ACHN (cell line): ENCODE measurements around the gene RASA3.
"Not testable (repeated sequence)": the region's sequence is repeated elsewhere in the genome, so short reads cannot be mapped to it uniquely, and the experiment has no call there.

Experiments
- DNase-seq: peaks from one replicate; pipeline ENCODE4 v3.0.0-alpha.2; 2015
- in situ Hi-C: cut with HindIII; loops from 2 replicates; pipeline ENCODE4 v1.10.0; 2017; ENCODE audit warnings: low sequenced_read_pairs, low pct_ligation_motif_present, low pct_unique_long_range_greater_than_20kb

The RASA3 gene

DNA sequence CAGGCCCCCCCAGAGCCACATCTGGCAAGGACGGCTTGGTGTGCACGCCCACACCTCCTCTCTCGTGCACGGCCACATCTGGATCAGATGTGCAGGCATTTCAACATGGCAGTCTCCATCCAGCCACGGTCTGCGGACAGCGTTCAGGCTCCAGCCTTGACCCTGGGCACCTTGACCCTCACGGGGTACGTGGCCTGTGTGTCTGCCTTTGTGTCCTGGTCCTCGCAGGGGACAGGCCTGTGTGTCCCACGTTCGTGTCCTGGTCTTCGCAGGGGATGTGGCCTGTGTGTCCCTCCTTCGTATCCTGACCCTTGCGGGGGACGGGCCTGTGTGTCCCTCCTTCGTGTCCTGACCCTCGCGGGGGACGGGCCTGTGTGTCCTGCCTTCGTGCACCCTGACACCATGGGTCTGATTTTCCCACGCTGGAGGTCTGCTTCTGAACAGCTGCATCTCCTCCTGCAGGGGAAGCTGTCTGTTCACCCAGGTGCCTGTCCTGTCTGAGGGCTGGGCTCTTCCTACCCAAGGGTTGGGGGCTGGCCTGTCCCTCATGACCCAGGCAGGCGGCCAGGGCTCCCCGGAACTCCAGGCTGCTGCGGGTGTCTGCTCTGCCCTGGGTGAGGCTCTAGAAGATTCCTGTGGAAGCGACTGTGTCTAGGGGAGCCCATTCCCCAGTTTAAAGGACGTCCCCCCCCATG is 25.3 kb downstream of the RASA3 start:
- in situ Hi-C loops: no loop called here
- DNase-seq: no peak

DNA sequence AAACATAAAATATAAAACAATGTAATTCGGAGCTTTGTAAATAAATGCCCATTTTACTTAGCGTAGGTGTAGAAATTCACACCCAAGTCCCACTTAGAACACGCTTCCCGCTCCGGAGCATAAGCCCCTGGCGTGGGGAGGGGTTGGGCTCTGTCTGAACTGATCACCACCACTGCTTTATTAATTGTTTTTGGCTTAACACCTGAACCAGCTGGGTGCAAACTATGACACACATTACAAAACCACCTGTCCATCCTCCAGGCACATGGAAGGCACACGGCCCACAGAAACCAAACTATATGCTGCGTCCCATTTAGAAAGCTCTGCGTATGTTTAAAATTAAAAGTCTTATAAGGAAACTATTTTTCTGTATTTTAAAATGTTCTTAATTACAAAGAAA is 25.9 kb downstream of the RASA3 start:
- DNase-seq: no peak
- in situ Hi-C loops: no loop called here

GRCh38 chr13:114105521-114106225 is 26.8 kb downstream of the RASA3 start:
- in situ Hi-C loops: no loop called here
- DNase-seq: no peak

GRCh38 chr13:114104655-114105520 is 27.5 kb downstream of the RASA3 start:
- in situ Hi-C loops: no loop called here
- no peak for DNase-seq

GRCh38 chr13:114103801-114104654 is 28.4 kb downstream of the RASA3 start:
- DNase-seq: no peak
- in situ Hi-C loops: no loop called here

DNA sequence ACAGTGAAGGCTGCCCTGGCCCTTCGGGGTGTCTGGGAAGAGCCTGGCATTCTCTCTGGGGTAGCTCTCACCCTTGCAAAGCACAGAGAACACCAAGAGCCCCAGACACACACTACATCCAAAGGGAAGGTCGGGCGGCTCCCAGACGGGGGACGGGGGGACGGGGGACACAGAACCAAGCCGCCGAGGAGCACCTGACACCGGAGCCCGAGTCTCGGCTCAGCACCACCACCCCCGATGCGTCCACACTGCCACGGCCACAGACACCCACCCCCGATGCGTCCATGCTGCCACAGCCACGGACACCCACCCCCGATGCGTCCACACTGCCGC is 29.2 kb downstream of the RASA3 start:
- DNase-seq, in situ Hi-C loops: not testable (repeated sequence)

DNA sequence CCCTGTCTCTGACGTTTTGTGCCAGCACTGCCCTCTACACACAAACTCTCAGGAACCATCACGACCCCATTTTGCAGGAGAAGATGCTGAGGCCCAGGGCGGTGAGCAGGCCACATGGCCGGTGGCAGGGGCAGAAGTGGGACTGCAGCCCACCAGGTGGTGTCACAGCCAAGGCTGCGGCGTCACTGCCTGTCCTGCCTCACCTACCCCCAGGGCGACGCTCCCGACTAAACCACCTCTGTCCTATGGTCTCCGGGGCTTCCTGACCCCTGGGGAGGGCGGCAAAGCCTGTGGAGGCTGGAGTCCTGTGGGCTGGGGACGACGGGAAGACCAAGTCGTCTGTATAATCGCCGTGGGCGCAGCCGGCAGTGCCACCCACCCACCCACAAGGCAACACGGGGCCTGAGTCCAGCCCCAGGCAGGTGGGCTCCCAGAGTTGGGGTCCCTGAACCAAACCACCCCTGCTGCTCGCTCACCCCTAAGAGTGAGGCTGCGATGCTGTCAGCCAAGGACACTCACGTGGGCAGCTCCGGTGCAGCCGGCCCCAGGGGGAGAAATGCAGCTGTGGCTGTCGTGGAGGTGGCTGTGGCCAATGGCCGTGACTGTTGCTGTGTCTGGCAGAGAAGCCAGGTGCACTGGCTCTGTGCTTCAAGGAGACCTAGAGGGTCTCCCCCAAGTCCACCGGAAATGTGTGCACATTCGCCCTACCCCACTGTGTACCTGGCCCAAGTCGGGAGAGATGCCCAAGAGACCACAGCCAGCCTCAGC is 29.7 kb downstream of the RASA3 start:
- DNase-seq: no peak
- in situ Hi-C loops: no loop called here

DNA sequence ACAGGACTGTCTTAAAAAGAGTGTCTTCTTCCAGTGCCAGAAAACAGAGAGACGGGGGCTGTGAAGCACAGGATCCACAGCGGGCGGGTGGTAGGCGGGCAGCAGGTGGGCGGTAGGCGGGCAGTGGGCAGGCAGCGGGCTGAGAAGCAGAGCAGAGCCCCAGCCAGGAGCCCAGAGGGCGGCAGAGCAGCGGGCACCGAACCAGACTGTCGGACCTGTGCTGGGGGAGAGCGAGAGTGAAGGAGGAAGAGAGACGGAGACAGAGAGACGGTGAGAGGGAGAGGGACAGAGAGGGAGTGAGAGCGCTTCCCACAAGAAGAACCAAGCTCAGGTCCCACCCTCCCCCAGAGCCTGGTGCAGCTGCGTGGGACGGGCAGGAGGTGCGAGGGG is 30.3 kb downstream of the RASA3 start:
- in situ Hi-C loops: no loop called here
- DNase-seq: no peak

DNA sequence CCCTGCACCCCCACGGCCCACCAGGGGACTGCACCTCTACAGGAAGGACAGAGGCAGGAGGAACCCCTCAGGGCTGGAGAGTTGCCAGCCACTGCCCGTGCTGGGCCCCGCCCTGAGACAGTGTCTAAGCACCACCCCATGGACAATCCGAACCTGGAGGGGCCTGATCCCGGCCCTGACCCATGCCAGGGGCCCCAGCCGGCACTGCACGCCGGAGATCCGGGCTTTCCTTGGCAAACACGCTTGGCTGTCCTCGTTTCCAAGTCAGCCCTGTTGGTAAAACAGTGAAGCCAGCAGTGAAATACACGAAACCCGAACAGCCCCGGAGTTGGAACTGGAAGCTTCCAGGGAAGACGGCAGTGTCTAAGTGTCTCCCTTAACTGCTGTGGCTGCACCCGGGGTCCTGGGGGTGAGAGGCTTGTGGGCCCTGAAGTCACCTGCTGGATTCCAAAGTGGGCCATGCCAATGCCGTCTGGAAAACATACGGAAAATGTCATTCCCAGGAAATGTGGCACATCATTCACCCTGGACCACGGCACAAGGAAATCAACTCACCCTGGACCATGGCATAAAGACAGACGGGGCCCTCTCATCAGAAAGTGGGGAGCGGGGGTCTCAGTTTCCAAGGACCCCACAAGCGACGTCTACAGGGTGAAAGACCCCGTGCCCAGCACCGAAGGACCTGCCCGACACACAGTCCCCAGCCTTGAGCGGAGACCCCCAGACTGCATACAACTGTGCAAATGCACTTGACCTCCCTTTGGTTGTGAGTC is 30.9 kb downstream of the RASA3 start:
- in situ Hi-C loops: no loop called here
- no peak for DNase-seq

DNA sequence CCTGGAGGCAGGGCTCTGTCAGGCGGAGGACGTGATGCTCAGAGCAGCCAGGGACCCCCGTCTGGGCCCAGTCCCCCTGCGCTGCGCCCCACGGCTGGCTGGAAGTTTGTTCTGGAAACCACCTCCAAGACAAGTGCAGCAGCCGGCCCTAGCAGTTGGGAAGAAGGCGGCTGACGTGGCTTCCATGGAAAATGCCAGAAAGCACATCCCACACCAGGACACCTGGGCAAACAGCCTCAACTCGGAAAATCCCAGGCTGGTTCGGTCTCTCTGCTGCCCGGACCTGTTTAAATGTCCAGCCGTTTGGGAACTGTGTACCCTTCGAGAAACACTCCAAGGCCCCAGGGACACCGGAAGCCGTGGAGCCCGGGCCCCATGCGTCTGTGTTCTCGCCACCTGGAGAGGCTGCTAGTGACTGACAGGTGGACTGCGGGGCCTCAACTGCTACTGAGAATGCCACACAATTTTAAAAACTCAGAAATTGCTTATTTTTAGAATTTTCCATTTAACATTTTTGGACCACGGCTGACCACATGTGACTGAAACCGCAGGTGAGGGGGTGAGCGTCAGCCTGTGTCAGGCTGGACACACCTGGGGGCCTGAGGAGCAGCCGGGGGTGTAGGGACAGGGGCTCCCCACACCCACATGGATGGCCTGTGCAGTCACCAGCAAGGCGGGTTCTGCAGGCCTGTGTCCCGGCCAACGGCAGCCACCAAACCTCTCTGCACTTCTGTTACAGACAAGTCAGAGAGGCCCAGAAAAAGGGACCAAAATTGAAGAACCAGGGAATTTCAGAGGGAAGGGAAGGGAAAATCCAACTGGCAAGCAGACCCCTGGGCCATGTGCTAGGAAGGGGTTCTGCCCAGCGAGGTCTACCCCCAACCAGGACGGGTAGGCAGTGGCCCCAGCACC is 31.7 kb downstream of the RASA3 start:
- DNase-seq: no peak
- in situ Hi-C loops: no loop called here

DNA sequence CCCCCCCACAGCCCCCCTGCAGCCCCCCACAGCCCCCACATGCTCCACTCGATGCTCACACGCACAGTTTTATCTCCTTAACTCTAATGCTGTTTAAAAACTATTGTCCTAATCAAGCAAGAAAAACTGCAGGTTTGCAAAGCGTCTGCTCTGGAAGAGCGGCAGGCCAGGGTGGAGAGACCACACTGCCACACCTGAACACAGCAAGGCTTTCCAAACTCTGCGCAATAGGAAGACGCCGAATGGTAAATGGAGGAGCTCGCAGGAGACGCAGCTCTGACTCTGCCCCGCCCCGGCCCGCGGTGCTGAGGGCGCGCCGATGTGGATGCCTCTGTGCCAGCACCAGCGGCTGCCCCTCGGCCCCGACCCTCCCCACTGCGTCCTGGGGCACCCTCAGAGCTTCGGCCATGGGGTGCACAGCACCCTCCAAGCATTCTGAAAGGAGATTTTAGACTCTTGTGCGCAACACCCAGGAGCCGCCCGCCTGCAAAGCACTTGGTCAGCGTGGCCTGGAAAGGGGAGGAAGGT is 32.4 kb downstream of the RASA3 start:
- DNase-seq: no peak
- in situ Hi-C loops: no loop called here

DNA sequence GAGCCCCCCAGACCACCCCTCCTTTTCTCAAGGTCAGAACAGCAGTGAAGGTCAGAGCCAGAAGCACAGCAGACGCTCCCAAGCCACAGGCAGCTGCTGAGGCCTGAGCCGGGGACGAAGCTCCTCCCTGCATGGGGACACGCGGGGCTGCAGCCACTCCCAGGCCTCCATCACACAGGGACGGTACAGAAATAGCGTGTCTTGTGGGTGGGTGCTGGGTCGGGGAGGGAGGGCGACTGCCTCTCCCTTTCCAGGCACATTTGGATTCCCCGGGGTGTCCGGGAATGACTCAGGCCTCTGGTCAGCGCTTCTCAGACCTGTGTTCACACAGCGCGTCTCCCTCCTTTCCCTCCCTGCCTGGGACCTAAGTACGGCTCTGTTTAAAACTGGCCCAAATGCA is 33.2 kb downstream of the RASA3 start:
- DNase-seq: peak; percentile 76
- in situ Hi-C loops: no loop called here

DNA sequence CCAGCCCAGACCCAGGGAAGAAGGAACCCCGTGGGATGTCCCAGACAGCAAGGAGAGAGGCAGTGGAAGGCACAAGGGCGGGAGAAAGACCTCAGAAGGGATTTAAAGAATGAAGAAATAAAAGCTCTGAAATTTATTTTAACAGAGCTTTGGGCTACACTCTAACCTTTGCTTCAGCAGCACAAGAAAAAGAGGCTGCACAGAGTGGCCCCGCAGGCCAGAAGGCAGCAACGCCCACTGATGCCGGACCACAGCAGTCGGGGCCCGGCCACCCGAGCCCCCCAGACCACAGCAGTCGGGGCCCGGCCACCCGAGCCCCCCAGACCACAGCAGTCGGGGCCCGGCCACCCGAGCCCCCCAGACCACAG is 33.8 kb downstream of the RASA3 start:
- not testable (repeated sequence) for DNase-seq

GRCh38 chr13:114097893-114098688 is 34.3 kb downstream of the RASA3 start:
- DNase-seq: no peak
- in situ Hi-C loops: no loop called here

More for the DNA sequence above, 33.8 kb downstream of the RASA3 start:
- in situ Hi-C loops: not testable (repeated sequence)

- in situ Hi-C loops: no loop called here
- no peak for DNase-seq
Observed at GRCh38 chr13:114097212-114097892, 35.1 kb downstream of the RASA3 start.
